Activated T-cell treated with anti-CD3 and anti-CD28 coated beads, Interleukin-2, amount 50 U/mL, for 48 hours (primary cell): Measurements from ENCODE around the gene MYO18B.

ENCODE experiments used
- DNase-seq, 2 experiments: peaks; one replicate each; pipeline ENCODE4 v3.0.0-alpha.2; 2020

MYO18B gene

GRCh38 chr22:26065847-26066246 lies 323.9 kb downstream of the MYO18B start:
- no peak for DNase-seq

- DNase-seq: no peak
These were observed 324.5 kb downstream of the MYO18B start for GRCh38 chr22:26066534-26066933.

GRCh38 chr22:26068571-26068970 lies 326.6 kb downstream of the MYO18B start:
- DNase-seq: no peak

- no peak for DNase-seq
These were observed 330.6 kb downstream of the MYO18B start for GRCh38 chr22:26072621-26073020.

- DNase-seq: no peak
These were observed 333.3 kb downstream of the MYO18B start for GRCh38 chr22:26075251-26075650.

- no peak for DNase-seq
These were observed 337.0 kb downstream of the MYO18B start for GRCh38 chr22:26079009-26079408.
